Measurements from ENCODE around the gene ELOA2.
"Not testable (repeated sequence)": the region's sequence is repeated elsewhere in the genome, so short reads cannot be mapped to it uniquely, and the experiment has no call there.

The ELOA2 gene

GRCh38 chr18:47022821-47023220 is 12.6 kb downstream of the ELOA2 start:
- H2BK15ac ChIP-seq (ENCODE audit: low read depth, poor library complexity, severe bottlenecking); H2AK5ac ChIP-seq (ENCODE audit: low read length, severe bottlenecking); H3K23ac ChIP-seq (ENCODE audit: low read length in 2 of 2); H3K9me3 ChIP-seq (ENCODE audit: control insufficient read depth, low read length); H3K4me3 ChIP-seq (ENCODE audit: insufficient read depth in 1 of 2, low read depth in 1 of 2, low read length in 2 of 2); H3K4me2 ChIP-seq (ENCODE audit: low read length, poor library complexity, severe bottlenecking); DNase-seq; H3K27me3 ChIP-seq (ENCODE audit: control insufficient read depth in 1 of 2, insufficient read depth in 1 of 2, low read length in 2 of 2); H3K36me3 ChIP-seq (ENCODE audit: control insufficient read depth in 1 of 2, insufficient read depth in 2 of 2, low read depth in 1 of 2, low read length in 2 of 2); H3K9ac ChIP-seq (ENCODE audit: low read length); H2BK5ac ChIP-seq (ENCODE audit: low read depth, low read length, poor library complexity, severe bottlenecking); H3K4me1 ChIP-seq (ENCODE audit: control insufficient read depth, insufficient read depth, low read depth, low read length); H3K4ac ChIP-seq (ENCODE audit: low read depth in 1 of 2, low read length in 2 of 2); H3K27ac ChIP-seq (ENCODE audit: low read length, poor library complexity, severe bottlenecking); H2BK12ac ChIP-seq (ENCODE audit: low read length in 2 of 2); H3K79me1 ChIP-seq (replicated peaks; ENCODE audit: low read length, poor library complexity, severe bottlenecking); H3K18ac ChIP-seq (ENCODE audit: low read depth in 1 of 2, low read length in 2 of 2); H2BK120ac ChIP-seq (ENCODE audit: low read depth, low read length); H4K91ac ChIP-seq (ENCODE audit: low read length); H2AFZ ChIP-seq (ENCODE audit: low read depth, low read length); H4K8ac ChIP-seq (ENCODE audit: low read length); H3K14ac ChIP-seq (ENCODE audit: low read length in 2 of 2): not testable (repeated sequence)
- no CpG with 5 or more reads among the region's 29 CpGs for WGBS

DNA sequence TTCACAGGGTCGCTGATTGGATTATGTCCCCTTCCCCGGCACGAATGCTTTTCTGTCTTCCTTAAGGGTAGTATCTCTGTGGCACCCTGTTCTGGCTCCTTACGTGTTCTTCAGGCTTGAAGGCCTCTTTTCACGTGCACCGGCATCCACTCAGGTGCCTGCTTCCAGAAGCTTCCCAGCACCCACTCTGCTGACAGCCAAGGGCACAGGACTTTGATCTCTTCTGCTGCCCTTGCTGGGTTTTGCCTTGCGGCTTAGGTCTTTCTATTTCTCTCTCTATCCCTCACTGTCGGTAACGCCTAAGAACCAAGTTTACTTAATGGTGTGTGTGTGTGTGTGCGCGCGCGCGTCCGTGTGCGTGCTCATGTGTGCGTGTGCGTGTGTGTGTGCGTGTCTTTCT is 14.7 kb downstream of the ELOA2 start:
- not testable (repeated sequence) for H3K27me3 ChIP-seq (ENCODE audit: control insufficient read depth in 1 of 2, insufficient read depth in 1 of 2, low read length in 2 of 2); H2AK5ac ChIP-seq (ENCODE audit: low read length, severe bottlenecking)
- no CpG with 5 or more reads among the region's 19 CpGs for WGBS

DNA sequence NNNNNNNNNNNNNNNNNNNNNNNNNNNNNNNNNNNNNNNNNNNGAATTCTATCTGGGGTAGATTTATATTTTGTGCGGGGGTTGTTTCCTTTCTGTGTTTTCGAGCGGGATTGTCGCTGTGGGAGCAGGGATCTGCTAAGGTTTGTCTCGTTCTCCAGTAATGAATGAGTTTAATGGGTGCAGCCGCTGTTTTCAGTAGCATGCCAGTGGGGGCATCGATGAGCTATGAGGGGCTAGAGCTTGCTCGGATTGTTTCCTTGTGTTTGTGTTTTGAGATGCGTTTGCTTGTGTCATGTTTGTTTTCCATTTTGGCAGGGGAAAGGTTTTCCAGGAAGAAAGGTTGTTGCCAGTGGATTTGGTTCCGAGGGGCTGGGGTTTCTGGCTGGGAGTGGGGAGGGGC is 15.6 kb downstream of the ELOA2 start:
- not testable (repeated sequence) for H4K91ac ChIP-seq (ENCODE audit: low read length); H2BK12ac ChIP-seq (ENCODE audit: low read length in 2 of 2); H3K14ac ChIP-seq (ENCODE audit: low read length in 2 of 2); H2AFZ ChIP-seq (ENCODE audit: low read depth, low read length); H2AK5ac ChIP-seq (ENCODE audit: low read length, severe bottlenecking); H3K23ac ChIP-seq (ENCODE audit: low read length in 2 of 2); H3K79me1 ChIP-seq (replicated peaks; ENCODE audit: low read length, poor library complexity, severe bottlenecking); H3K9me3 ChIP-seq (ENCODE audit: control insufficient read depth, low read length); H4K8ac ChIP-seq (ENCODE audit: low read length); H3K4me2 ChIP-seq (ENCODE audit: low read length, poor library complexity, severe bottlenecking); H3K27me3 ChIP-seq (ENCODE audit: control insufficient read depth in 1 of 2, insufficient read depth in 1 of 2, low read length in 2 of 2); H2BK120ac ChIP-seq (ENCODE audit: low read depth, low read length); H2BK5ac ChIP-seq (ENCODE audit: low read depth, low read length, poor library complexity, severe bottlenecking); H3K36me3 ChIP-seq (ENCODE audit: control insufficient read depth in 1 of 2, insufficient read depth in 2 of 2, low read depth in 1 of 2, low read length in 2 of 2); H3K9ac ChIP-seq (ENCODE audit: low read length); H3K18ac ChIP-seq (ENCODE audit: low read depth in 1 of 2, low read length in 2 of 2); H3K4me3 ChIP-seq (ENCODE audit: insufficient read depth in 1 of 2, low read depth in 1 of 2, low read length in 2 of 2); DNase-seq; H3K4me1 ChIP-seq (ENCODE audit: control insufficient read depth, insufficient read depth, low read depth, low read length); H3K27ac ChIP-seq (ENCODE audit: low read length, poor library complexity, severe bottlenecking); H2BK15ac ChIP-seq (ENCODE audit: low read depth, poor library complexity, severe bottlenecking); H3K4ac ChIP-seq (ENCODE audit: low read depth in 1 of 2, low read length in 2 of 2)
- no CpG with 5 or more reads among the region's 10 CpGs for WGBS

More for the DNA sequence above, 14.7 kb downstream of the ELOA2 start:
- not testable (repeated sequence) for H2BK12ac ChIP-seq (ENCODE audit: low read length in 2 of 2); H3K23ac ChIP-seq (ENCODE audit: low read length in 2 of 2); H3K18ac ChIP-seq (ENCODE audit: low read depth in 1 of 2, low read length in 2 of 2); H3K27ac ChIP-seq (ENCODE audit: low read length, poor library complexity, severe bottlenecking); H2BK15ac ChIP-seq (ENCODE audit: low read depth, poor library complexity, severe bottlenecking); H3K4me2 ChIP-seq (ENCODE audit: low read length, poor library complexity, severe bottlenecking); H4K91ac ChIP-seq (ENCODE audit: low read length); H2BK120ac ChIP-seq (ENCODE audit: low read depth, low read length); H3K14ac ChIP-seq (ENCODE audit: low read length in 2 of 2); H4K8ac ChIP-seq (ENCODE audit: low read length); H3K4ac ChIP-seq (ENCODE audit: low read depth in 1 of 2, low read length in 2 of 2); H2AFZ ChIP-seq (ENCODE audit: low read depth, low read length); H3K9ac ChIP-seq (ENCODE audit: low read length); H3K36me3 ChIP-seq (ENCODE audit: control insufficient read depth in 1 of 2, insufficient read depth in 2 of 2, low read depth in 1 of 2, low read length in 2 of 2); H3K79me1 ChIP-seq (replicated peaks; ENCODE audit: low read length, poor library complexity, severe bottlenecking); H3K4me3 ChIP-seq (ENCODE audit: insufficient read depth in 1 of 2, low read depth in 1 of 2, low read length in 2 of 2); H3K9me3 ChIP-seq (ENCODE audit: control insufficient read depth, low read length); H2BK5ac ChIP-seq (ENCODE audit: low read depth, low read length, poor library complexity, severe bottlenecking); DNase-seq; H3K4me1 ChIP-seq (ENCODE audit: control insufficient read depth, insufficient read depth, low read depth, low read length)

All from mesenchymal stem cell (in vitro differentiated cells and primary cell).